ENCODE results near the gene GPRC5A. TPM values are rescaled to one million over a fixed set of nuclear protein-coding genes. Genes with fewer than 3 reads are reported as not detected.

The GPRC5A gene
- total and polyA plus RNA-seq, 2 of the 13 experiments (the other 11 are each of a cell fraction or from before 2014, with no cell fraction given): 0.27 to 3.0 TPM

GRCh38 chr12:12926571-12927071 lies 35.3 kb downstream of the GPRC5A start:
- Histone ChIP-seq H3K36me3 (replicated peaks in 1 of 2; ENCODE audit: control insufficient read depth in 1 of 2, insufficient read depth in 2 of 2, low read length in 2 of 2) (peaks cover 0 to 6% of the 10 kb centered on the region in 2 experiments; a peak in 1 of 5 replicates), H2AFZ (ENCODE audit: low read length) (peak overlapping the region; percentile 94), H3K9me3 (ENCODE audit: low read length) (no peaks in the 10 kb centered on the region), H3K79me2 (ENCODE audit: insufficient read depth, low read length) (no peaks in the 10 kb centered on the region), H3K27me3 (ENCODE audit: control insufficient read depth in 1 of 2, insufficient read depth in 2 of 2, low read length in 2 of 2) (no peaks in the 10 kb centered on the region), H3K4me2 (ENCODE audit: low read depth, low read length) (peak overlapping the region; percentile 75), H3K4me1 (ENCODE audit: insufficient read depth, low read length) (peaks cover 15% of the 10 kb centered on the region), H3K27ac (ENCODE audit: extremely low read length, insufficient read depth, low read length) (no peak overlapping the region), H4K20me1 (ENCODE audit: insufficient read depth, low read length) (no peaks in the 10 kb centered on the region), H3K4me3 (replicated peaks in 1 of 3; ENCODE audit: insufficient read depth in 1 of 3, low read depth in 2 of 3, low read length in 3 of 3) (peak overlapping the region in 1 of 3 experiments; percentile 72; a peak in 1 of 6 replicates), H3K9ac (ENCODE audit: insufficient read depth, low read depth, low read length) (peak overlapping the region; percentile 10; the same call in 1 of the 2 replicates)
- TF ChIP-seq SPEN (CRISPR knock-in tag; IDR thresholded peaks at IDR 0.05; ENCODE audit: low read depth) (0 out of 2 replicates have a peak, but pooled peaks have one; percentile 6), SRY (CRISPR knock-in tag; IDR thresholded peaks at IDR 0.05) (0 out of 2 replicates have a peak, but pooled peaks have one; percentile 7), HDAC2 (CRISPR knock-in tag; IDR thresholded peaks at IDR 0.05) (no peak), WIZ (CRISPR knock-in tag; IDR thresholded peaks at IDR 0.05) (0 out of 2 replicates have a peak, but pooled peaks have one; percentile 2), ZNF34 (CRISPR knock-in tag; IDR thresholded peaks at IDR 0.05; ENCODE audit: borderline replicate concordance) (no peak), NPAS2 (CRISPR knock-in tag; IDR thresholded peaks at IDR 0.05; ENCODE audit: borderline replicate concordance) (no peak)
- TF ChIP-seq, protein P1, sequence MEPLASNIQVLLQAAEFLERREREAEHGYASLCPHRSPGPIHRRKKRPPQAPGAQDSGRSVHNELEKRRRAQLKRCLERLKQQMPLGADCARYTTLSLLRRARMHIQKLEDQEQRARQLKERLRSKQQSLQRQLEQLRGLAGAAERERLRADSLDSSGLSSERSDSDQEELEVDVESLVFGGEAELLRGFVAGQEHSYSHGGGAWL (CRISPR knock-in tag; IDR thresholded peaks at IDR 0.05): no peak
- FAIRE-seq (no peak), ATAC-seq (no peak; the same call in 2 of the 3 replicates), DNase-seq (ENCODE audit: low spot score) (no peak)
- ChIA-PET CTCF (ENCODE audit: low intra/inter-chr PET ratio, low total read pairs) (no interaction called here), POLR2A (interaction anchor here (1.0 kb wide), 1 partner anchor 20 kb away, joined by 5 read pairs; no protein-coding TSS in a partner anchor)
- 89% methylated on average over 18 of the region's 18 CpGs for WGBS (ENCODE audit: low lambda C conversion rate)
- BruUV-seq (replicated peaks): TSS peak; percentile 90
- intact Hi-C loops (cut with micrococcal nuclease; ENCODE audit: unreplicated experiment): loop anchor here (10.0 kb wide), 1 partner anchor 178 kb away; the partner anchor contains the start of gene GSG1
- in situ Hi-C loops (cut with HindIII; ENCODE audit: extremely low pct_ligation_motif_present, low pct_unique_long_range_greater_than_20kb): no loop called here
